DMS 273 (cell line): ENCODE results near the gene PPP5C.
"Not testable (repeated sequence)": the region's sequence is repeated elsewhere in the genome, so short reads cannot be mapped to it uniquely, and the experiment has no call there.

Experiments used
- DNase-seq: peaks from one replicate; lab custom pipeline; 2025; ENCODE audit not compliant: unreplicated experiment; lab: John Stamatoyannopoulos, UW

Gene PPP5C

GRCh38 chr19:46383846-46384245, 37.0 kb downstream of the PPP5C start:
- no peak for DNase-seq

GRCh38 chr19:46384396-46384795, 37.5 kb downstream of the PPP5C start:
- DNase-seq = peak; percentile 94

- DNase-seq = no peak
Measured at GRCh38 chr19:46385636-46386035, 38.7 kb downstream of the PPP5C start.

GRCh38 chr19:46386151-46386550, 39.3 kb downstream of the PPP5C start:
- no peak for DNase-seq

- no peak for DNase-seq
Measured at GRCh38 chr19:46386996-46387712, 40.3 kb downstream of the PPP5C start.

GRCh38 chr19:46387713-46388130, 40.8 kb downstream of the PPP5C start:
- no peak for DNase-seq

GRCh38 chr19:46388311-46389095, 41.6 kb downstream of the PPP5C start:
- no peak for DNase-seq

- no peak for DNase-seq
Measured at GRCh38 chr19:46390121-46390858, 43.4 kb downstream of the PPP5C start.

- no peak for DNase-seq
Measured at GRCh38 chr19:46390866-46391265, 44.0 kb downstream of the PPP5C start.

GRCh38 chr19:46391296-46392251, 44.7 kb downstream of the PPP5C start:
- DNase-seq = peak; percentile 64

- peak; percentile 86 for DNase-seq
Measured at GRCh38 chr19:46392252-46392801, 45.4 kb downstream of the PPP5C start.

GRCh38 chr19:46392837-46393236, 46.0 kb downstream of the PPP5C start:
- DNase-seq = no peak

- no peak for DNase-seq
Measured at GRCh38 chr19:46393456-46394401, 46.8 kb downstream of the PPP5C start.

GRCh38 chr19:46394402-46394797, 47.5 kb downstream of the PPP5C start:
- DNase-seq = no peak

GRCh38 chr19:46397801-46398479, 51.1 kb downstream of the PPP5C start:
- not testable (repeated sequence) for DNase-seq

- DNase-seq = no peak
Measured at GRCh38 chr19:46402725-46403124, 55.8 kb downstream of the PPP5C start.

- DNase-seq = no peak
Measured at GRCh38 chr19:46404055-46404752, 57.3 kb downstream of the PPP5C start.
